GM12801 (cell line): ENCODE results near the gene CNTNAP4.

Experiments used
- TF ChIP-seq, protein P1 (sequence below): IDR thresholded peaks from one replicate; pipeline ENCODE4 v1.5.1; 2011; ENCODE audit warnings: control low read depth; ENCODE audit not compliant: insufficient read length; ENCODE audit errors: extremely low read depth

The CNTNAP4 gene

DNA sequence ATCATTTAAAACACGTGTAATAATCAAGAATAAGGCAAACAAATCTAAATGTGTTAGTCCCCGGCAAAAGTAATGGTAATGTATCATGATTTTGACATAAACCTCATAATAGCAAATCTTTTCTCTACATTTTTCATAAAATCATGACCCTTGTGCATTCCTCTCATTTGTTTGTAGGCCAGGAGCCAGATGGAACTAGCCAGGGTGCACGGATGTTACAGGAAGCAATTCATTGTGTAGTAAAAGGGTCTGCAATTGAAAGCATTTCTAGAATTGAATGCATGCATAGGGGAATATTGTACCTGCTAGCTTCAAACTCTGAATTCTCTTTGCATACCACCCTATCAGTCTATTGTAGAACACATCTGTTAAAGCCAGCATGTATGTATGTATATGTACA lies 66.6 kb downstream of the CNTNAP4 start:
- TF ChIP-seq, protein P1, sequence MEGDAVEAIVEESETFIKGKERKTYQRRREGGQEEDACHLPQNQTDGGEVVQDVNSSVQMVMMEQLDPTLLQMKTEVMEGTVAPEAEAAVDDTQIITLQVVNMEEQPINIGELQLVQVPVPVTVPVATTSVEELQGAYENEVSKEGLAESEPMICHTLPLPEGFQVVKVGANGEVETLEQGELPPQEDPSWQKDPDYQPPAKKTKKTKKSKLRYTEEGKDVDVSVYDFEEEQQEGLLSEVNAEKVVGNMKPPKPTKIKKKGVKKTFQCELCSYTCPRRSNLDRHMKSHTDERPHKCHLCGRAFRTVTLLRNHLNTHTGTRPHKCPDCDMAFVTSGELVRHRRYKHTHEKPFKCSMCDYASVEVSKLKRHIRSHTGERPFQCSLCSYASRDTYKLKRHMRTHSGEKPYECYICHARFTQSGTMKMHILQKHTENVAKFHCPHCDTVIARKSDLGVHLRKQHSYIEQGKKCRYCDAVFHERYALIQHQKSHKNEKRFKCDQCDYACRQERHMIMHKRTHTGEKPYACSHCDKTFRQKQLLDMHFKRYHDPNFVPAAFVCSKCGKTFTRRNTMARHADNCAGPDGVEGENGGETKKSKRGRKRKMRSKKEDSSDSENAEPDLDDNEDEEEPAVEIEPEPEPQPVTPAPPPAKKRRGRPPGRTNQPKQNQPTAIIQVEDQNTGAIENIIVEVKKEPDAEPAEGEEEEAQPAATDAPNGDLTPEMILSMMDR: no peak

DNA sequence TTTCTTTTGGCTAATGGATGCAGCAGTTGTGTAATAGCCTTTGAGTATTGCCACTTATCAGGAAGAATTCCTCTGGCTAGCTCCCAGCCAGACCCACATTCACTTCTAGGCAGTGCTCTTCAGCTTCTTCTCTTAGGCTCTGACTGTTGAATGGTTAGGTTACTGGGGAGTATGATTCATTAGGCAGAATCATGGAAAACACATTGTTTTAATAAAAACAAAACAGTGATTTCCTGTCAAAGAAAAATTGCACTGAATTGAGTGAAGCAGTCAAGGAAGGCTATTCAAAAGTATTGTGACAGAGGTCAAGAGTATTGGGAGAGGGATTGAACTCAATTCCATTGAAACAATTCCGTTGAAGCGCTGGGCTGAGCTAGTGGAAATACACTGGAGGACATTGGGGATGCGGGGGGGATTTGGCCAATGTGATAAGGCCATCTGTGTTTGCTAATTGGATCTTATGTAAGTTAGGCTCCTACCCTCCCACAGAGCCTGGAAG lies 68.0 kb downstream of the CNTNAP4 start:
- TF ChIP-seq, protein P1: no peak

DNA sequence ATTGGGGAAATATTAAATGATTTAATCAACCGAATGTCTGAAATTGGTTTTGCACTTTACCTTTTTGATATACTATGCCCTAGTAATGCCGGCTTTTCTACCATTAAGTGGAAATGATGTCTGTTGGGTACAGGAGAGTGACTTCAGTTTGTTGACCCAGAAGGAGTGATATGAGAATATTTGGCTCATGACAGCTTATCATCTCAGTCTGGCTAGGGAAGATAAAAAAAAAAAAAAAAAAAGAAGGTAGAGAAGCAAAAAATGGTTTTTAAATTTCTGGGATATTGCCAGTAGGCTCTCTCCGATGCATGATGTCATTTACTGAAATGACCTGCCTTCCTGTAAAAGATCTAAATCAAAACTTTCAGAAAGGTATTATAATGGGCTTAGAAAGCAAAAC lies 69.0 kb downstream of the CNTNAP4 start:
- TF ChIP-seq, protein P1: no peak

DNA sequence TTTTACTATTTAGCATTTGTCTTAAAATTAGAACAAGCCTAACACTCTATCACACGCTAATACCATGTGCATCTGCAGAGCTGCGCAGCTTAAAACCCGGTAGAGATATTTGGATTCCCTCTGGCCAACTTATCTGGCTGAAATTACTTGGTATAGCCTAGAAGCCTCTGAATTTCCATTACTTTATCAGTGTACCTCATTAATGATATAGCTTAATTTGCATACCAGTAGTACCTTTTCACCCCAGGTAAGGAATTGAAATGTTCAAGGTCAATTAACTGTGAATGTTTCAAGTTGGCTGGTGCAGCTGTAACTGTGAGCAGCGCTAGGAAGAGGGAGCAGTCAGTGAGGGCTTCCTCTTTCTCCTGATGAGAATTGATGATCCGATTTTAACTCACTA lies 74.2 kb downstream of the CNTNAP4 start:
- TF ChIP-seq, protein P1: no peak

DNA sequence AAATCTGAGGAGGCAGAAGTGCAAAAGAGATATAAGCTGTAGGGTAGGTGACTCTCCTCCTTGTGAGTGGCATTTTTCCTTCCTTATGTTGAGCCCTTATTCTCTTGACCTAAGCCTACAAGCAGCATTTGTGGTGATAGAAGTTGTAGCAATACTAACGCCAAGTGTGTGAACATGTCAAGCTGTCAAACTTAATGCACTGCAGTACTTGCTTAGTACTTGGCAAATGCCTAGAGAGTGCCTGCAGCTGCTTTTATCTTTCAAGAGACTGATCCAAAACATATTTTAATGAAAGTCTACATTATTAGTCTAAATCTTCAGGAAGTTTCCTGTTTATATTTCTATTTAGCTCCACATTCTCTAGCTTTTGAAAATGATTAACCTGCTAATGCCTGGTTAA lies 83.2 kb downstream of the CNTNAP4 start:
- TF ChIP-seq, protein P1: no peak

DNA sequence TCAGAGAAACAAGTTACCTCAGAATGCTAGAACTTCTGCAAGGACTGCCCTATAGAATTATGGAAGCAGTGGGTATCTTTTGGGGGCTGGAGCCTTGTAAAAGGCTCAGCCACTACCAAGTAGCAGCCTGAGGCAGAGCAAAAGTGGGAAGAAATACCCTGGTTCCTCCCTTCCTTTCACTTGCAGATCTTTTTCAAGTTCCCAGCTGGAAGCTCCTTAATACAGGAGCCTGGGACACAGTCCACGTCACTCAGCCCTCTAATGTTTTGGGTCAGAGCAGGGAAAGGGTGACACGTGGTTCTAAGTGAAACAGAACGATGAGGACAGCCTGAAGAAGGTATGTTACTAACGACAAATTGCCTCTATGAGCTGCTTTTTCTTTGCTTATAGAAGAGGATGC lies 93.1 kb downstream of the CNTNAP4 start:
- TF ChIP-seq, protein P1: no peak

DNA sequence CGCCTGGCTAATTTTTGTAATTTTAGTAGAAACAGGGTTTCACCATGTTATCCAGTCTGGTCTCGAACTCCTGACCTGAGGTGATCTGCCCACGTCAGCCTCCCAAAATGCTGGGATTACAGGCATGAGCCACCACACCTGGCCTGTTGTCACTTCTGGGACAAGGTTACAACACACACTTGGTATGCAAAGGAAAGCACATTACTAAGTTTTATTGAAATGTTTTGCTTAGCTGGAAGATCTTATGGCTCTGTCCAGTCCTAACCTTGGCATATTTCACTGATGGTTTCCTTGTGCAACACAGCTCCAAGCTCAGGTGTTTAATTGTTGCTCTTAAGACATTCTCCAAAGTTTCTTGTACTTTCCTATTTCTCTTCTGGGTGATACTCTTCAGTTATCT lies 94.2 kb downstream of the CNTNAP4 start:
- TF ChIP-seq, protein P1: no peak

DNA sequence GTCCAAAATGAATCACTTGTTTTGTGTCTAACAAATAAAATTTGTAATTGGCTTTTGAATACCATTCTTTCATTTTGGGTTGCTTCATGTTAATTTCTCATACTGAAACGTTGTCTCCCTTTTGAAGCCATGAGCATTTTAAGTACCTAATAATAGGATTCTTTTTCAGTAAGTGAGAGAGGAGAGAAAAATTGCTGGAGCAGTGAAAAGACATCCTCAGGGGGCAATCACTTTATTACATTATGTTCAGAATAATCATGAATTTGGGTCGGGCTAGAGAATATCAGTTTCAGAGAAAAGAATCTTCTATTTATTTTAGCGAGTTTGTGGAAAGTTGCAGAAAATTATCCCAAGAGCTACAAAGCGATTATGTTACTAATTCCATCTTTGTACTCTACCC lies 96.8 kb downstream of the CNTNAP4 start:
- TF ChIP-seq, protein P1: no peak
